ENCODE measurements around the gene LIN7A. TPM values are rescaled to one million over a fixed set of nuclear protein-coding genes. Genes with fewer than 3 reads are reported as not detected.

LIN7A gene
- total RNA-seq, 2 donors from 2014 or later = 0.41 to 5.8 TPM

- ATAC-seq (ENCODE audit: insufficient number of reproducible peaks, low FRiP score, low read depth) (no peak), DNase-seq (ENCODE audit: low spot score) (no peak)
- no peak overlapping the region for H3K27ac ChIP-seq
- TF ChIP-seq, protein P1, sequence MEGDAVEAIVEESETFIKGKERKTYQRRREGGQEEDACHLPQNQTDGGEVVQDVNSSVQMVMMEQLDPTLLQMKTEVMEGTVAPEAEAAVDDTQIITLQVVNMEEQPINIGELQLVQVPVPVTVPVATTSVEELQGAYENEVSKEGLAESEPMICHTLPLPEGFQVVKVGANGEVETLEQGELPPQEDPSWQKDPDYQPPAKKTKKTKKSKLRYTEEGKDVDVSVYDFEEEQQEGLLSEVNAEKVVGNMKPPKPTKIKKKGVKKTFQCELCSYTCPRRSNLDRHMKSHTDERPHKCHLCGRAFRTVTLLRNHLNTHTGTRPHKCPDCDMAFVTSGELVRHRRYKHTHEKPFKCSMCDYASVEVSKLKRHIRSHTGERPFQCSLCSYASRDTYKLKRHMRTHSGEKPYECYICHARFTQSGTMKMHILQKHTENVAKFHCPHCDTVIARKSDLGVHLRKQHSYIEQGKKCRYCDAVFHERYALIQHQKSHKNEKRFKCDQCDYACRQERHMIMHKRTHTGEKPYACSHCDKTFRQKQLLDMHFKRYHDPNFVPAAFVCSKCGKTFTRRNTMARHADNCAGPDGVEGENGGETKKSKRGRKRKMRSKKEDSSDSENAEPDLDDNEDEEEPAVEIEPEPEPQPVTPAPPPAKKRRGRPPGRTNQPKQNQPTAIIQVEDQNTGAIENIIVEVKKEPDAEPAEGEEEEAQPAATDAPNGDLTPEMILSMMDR (IDR thresholded peaks at IDR 0.05) = no peak
- no peaks in the 10 kb centered on the region for H3K27me3 ChIP-seq (replicated peaks; ENCODE audit: insufficient read depth)
- no peak overlapping the region for H3K4me3 ChIP-seq
- no peaks in the 10 kb centered on the region for H3K4me1 ChIP-seq (ENCODE audit: control insufficient read depth in 1 of 2, low read depth in 2 of 2)
- H3K36me3 ChIP-seq = no peaks in the 10 kb centered on the region
- no peaks in the 10 kb centered on the region for H3K9me3 ChIP-seq
These were observed 189.9 kb downstream of the LIN7A start for GRCh38 chr12:80747800-80748199.

- Histone ChIP-seq H3K4me1 (ENCODE audit: control insufficient read depth in 1 of 2, low read depth in 2 of 2) (no peaks in the 10 kb centered on the region), H3K9me3 (no peaks in the 10 kb centered on the region), H3K4me3 (no peak overlapping the region), H3K27me3 (replicated peaks; ENCODE audit: insufficient read depth) (no peaks in the 10 kb centered on the region), H3K36me3 (no peaks in the 10 kb centered on the region), H3K27ac (no peak overlapping the region)
- TF ChIP-seq, protein P1 (IDR thresholded peaks at IDR 0.05) = no peak
- no peak for DNase-seq (ENCODE audit: low spot score)
- ATAC-seq (ENCODE audit: insufficient number of reproducible peaks, low FRiP score, low read depth) = no peak
These were observed 191.8 kb downstream of the LIN7A start for GRCh38 chr12:80745851-80746505.

Other genes with a start within 250 kb of the LIN7A start
- gene MYF6, start 230.3 kb downstream of the LIN7A start, total RNA-seq = not detected
- not detected for gene MYF5, start 221.0 kb downstream of the LIN7A start, total RNA-seq
- gene ACSS3, start 140.1 kb upstream of the LIN7A start, total RNA-seq = 10 to 100 TPM; 16.5 to 30.0 TPM

Measured in thoracic aorta (tissue), 2 donors.